IMR-90 (cell line): ENCODE results near the gene TCP11. TPM values are rescaled to one million over a fixed set of nuclear protein-coding genes. Genes with fewer than 3 reads are reported as not detected.

ENCODE experiments used
- ATAC-seq: fragments of 200-7000 bp; cut with Tn5 transposase; 2 replicates; pipeline ENCODE4 v1.9.1; 2020; ENCODE audit warnings: low read depth, mild to moderate bottlenecking, moderate library complexity
- BruUV-seq: library from RNA; stranded (reverse); fragments of 400-500 nt; replicated peaks from 2 replicates; lab custom pipeline; 2021; lab: Mats Ljungman, UMichigan
- CTCF ChIA-PET: fragments of 300-600 bp; formaldehyde crosslinking; extraction: SDS; loops from one replicate; lab custom pipeline; 2021; ENCODE audit warnings: antibody characterized with exemption; lab: Yijun Ruan, JAX
- POLR2A ChIA-PET: fragments of 300-600 bp; sonication (Branson Sonifier 250); formaldehyde crosslinking; loops from one replicate; lab custom pipeline; 2022; ENCODE audit warnings: antibody characterized with exemption; ENCODE audit not compliant: unreplicated experiment; lab: Charles Lee
- DNase-seq: peaks from one replicate; pipeline ENCODE4 v3.0.0; 2013
- H2AFZ ChIP-seq: replicated peaks from 2 replicates; pipeline ENCODE3; 2013; ENCODE audit warnings: low read length, mild to moderate bottlenecking; ENCODE audit not compliant: poor library complexity
- H2AK5ac ChIP-seq: 2 replicates; pipeline ENCODE4 v1.6.1; 2013; ENCODE audit warnings: low read depth, low read length, inconsistent platforms
- H2AK9ac ChIP-seq: replicated peaks from 2 replicates; pipeline ENCODE3; 2013; ENCODE audit warnings: mild to moderate bottlenecking, low read depth, low read length, moderate library complexity; ENCODE audit not compliant: poor library complexity
- H2BK120ac ChIP-seq: 2 replicates; pipeline ENCODE4 v1.6.1; 2013; ENCODE audit warnings: low read depth, low read length, inconsistent platforms
- H2BK15ac ChIP-seq: 3 replicates; pipeline ENCODE4 v1.6.1; 2013; ENCODE audit warnings: low read depth, low read length, inconsistent platforms
- H2BK20ac ChIP-seq: 2 replicates; pipeline ENCODE4 v1.6.1; 2013; ENCODE audit warnings: low read depth, mild to moderate bottlenecking, inconsistent platforms, low read length, moderate library complexity
- H2BK5ac ChIP-seq: 2 replicates; pipeline ENCODE4 v1.6.1; 2013; ENCODE audit warnings: mild to moderate bottlenecking, low read depth, low read length, inconsistent platforms; ENCODE audit not compliant: poor library complexity, severe bottlenecking
- H3K14ac ChIP-seq: replicated peaks from 2 replicates; pipeline ENCODE4 v1.6.1; 2013; ENCODE audit warnings: low read depth, low read length, inconsistent platforms
- H3K18ac ChIP-seq: 2 replicates; pipeline ENCODE4 v1.6.1; 2013; ENCODE audit warnings: low read depth, low read length, control low read depth
- H3K23ac ChIP-seq: 2 replicates; pipeline ENCODE4 v1.6.1; 2013; ENCODE audit warnings: low read depth, low read length, inconsistent platforms
- H3K27ac ChIP-seq: 2 replicates; pipeline ENCODE4 v1.5.1; 2013; ENCODE audit warnings: mild to moderate bottlenecking, control low read depth, low read length; ENCODE audit not compliant: insufficient read depth
- H3K27me3 ChIP-seq: 2 replicates; pipeline ENCODE4 v1.6.1; 2013; ENCODE audit warnings: low read length; ENCODE audit not compliant: control insufficient read depth, insufficient read depth
- H3K36me3 ChIP-seq: 2 replicates; pipeline ENCODE4 v1.6.1; 2013; ENCODE audit warnings: low read length, mixed read lengths; ENCODE audit not compliant: control insufficient read depth, insufficient read depth
- H3K4ac ChIP-seq: 2 replicates; pipeline ENCODE4 v1.6.1; 2013; ENCODE audit warnings: low read depth, low read length, inconsistent platforms
- H3K4me1 ChIP-seq: 2 replicates; pipeline ENCODE4 v1.6.1; 2013; ENCODE audit warnings: low read length, mixed read lengths; ENCODE audit not compliant: control insufficient read depth, insufficient read depth
- H3K4me2 ChIP-seq: 2 replicates; pipeline ENCODE4 v1.6.1; 2013; ENCODE audit warnings: low read depth, mild to moderate bottlenecking, control low read depth, low read length, moderate library complexity
- H3K4me3 ChIP-seq: 2 replicates; pipeline ENCODE4 v1.5.1; 2013; ENCODE audit warnings: low read depth, mild to moderate bottlenecking, control low read depth, low read length, moderate library complexity; ENCODE audit not compliant: insufficient read depth
- H3K56ac ChIP-seq: 2 replicates; pipeline ENCODE4 v1.6.1; 2013; ENCODE audit warnings: low read length, inconsistent platforms; ENCODE audit not compliant: insufficient read depth; ENCODE audit errors: extremely low read depth
- H3K79me1 ChIP-seq, 2 experiments: 2 replicates each; pipeline ENCODE4 v1.6.1; 2013; ENCODE audit warnings: low read length in 2 of 2, inconsistent platforms in 1 of 2, low read depth in 1 of 2
- H3K9ac ChIP-seq: 2 replicates; pipeline ENCODE4 v1.6.1; 2013; ENCODE audit warnings: low read depth, low read length, control low read depth
- H3K9me1 ChIP-seq: 2 replicates; pipeline ENCODE4 v1.6.1; 2013; ENCODE audit warnings: low read length, inconsistent platforms; ENCODE audit not compliant: insufficient read depth
- H3K9me3 ChIP-seq: 2 replicates; pipeline ENCODE4 v1.6.1; 2013; ENCODE audit warnings: low read length; ENCODE audit not compliant: control insufficient read depth, insufficient read depth
- H4K20me1 ChIP-seq: 2 replicates; pipeline ENCODE4 v1.6.1; 2013; ENCODE audit warnings: low read length, inconsistent platforms; ENCODE audit not compliant: insufficient read depth
- H4K5ac ChIP-seq: 2 replicates; pipeline ENCODE4 v1.6.1; 2013; ENCODE audit warnings: mild to moderate bottlenecking, low read depth, low read length, control low read depth
- H4K8ac ChIP-seq, 2 experiments: 2 replicates each; pipeline ENCODE4 v1.6.1; 2013; ENCODE audit warnings: low read depth in 2 of 2, low read length in 2 of 2, control low read depth in 1 of 2, inconsistent platforms in 1 of 2
- H4K91ac ChIP-seq: 2 replicates; pipeline ENCODE4 v1.6.1; 2013; ENCODE audit warnings: low read depth, low read length, inconsistent platforms; ENCODE audit not compliant: insufficient read depth
- CEBPB ChIP-seq: IDR thresholded peaks from 2 replicates; pipeline ENCODE4 v1.6.1; 2012; ENCODE audit warnings: low read depth, low read length, improper control_type of control experiment
- CHD1 ChIP-seq: IDR thresholded peaks from 2 replicates; pipeline ENCODE4 v1.6.1; 2012; ENCODE audit warnings: low read depth, low read length, improper control_type of control experiment
- CTCF ChIP-seq: conservative IDR thresholded peaks from 2 replicates; pipeline ENCODE4 v1.5.1; 2012; ENCODE audit warnings: mild to moderate bottlenecking, low read depth, low read length, improper control_type of control experiment
- FOS ChIP-seq: fragments of 150-350 bp; IDR thresholded peaks from 2 replicates; pipeline ENCODE4 v1.6.1; 2016; ENCODE audit warnings: low read depth, low read length
- MAFK ChIP-seq: IDR thresholded peaks from 2 replicates; pipeline ENCODE4 v1.6.1; 2012; ENCODE audit warnings: low read depth, low read length, improper control_type of control experiment
- MAZ ChIP-seq: IDR thresholded peaks from 2 replicates; pipeline ENCODE4 v1.6.1; 2012; ENCODE audit warnings: low read depth, mild to moderate bottlenecking, low read length, improper control_type of control experiment, moderate library complexity, borderline replicate concordance
- MXI1 ChIP-seq: IDR thresholded peaks from 2 replicates; pipeline ENCODE4 v1.6.1; 2012; ENCODE audit warnings: low read depth, mild to moderate bottlenecking, low read length, moderate library complexity, borderline replicate concordance
- NFE2L2 ChIP-seq: fragments of 150-350 bp; IDR thresholded peaks from 2 replicates; pipeline ENCODE4 v1.6.1; 2016; ENCODE audit warnings: low read depth, mild to moderate bottlenecking, low read length
- POLR2A ChIP-seq: IDR thresholded peaks from 2 replicates; pipeline ENCODE4 v1.6.1; 2012; ENCODE audit warnings: mild to moderate bottlenecking, low read depth, low read length
- RAD21 ChIP-seq: IDR thresholded peaks from 2 replicates; pipeline ENCODE4 v1.6.1; 2012; ENCODE audit warnings: low read length, improper control_type of control experiment
- RCOR1 ChIP-seq: IDR thresholded peaks from 2 replicates; pipeline ENCODE4 v1.6.1; 2012; ENCODE audit warnings: mild to moderate bottlenecking, low read length, improper control_type of control experiment; ENCODE audit not compliant: insufficient replicate concordance
- RFX5 ChIP-seq: IDR thresholded peaks from 2 replicates; pipeline ENCODE4 v1.8.0; 2012; ENCODE audit warnings: low read depth, mild to moderate bottlenecking, low read length, moderate library complexity
- SMC3 ChIP-seq: fragments of 150-350 bp; IDR thresholded peaks from 2 replicates; pipeline ENCODE4 v1.6.1; 2016; ENCODE audit warnings: low read depth, mild to moderate bottlenecking, antibody characterized with exemption, low read length, moderate library complexity
- USF2 ChIP-seq: fragments of 150-350 bp; IDR thresholded peaks from 2 replicates; pipeline ENCODE4 v1.6.1; 2017; ENCODE audit warnings: mild to moderate bottlenecking, antibody characterized with exemption, low read length, low read depth
- WGBS, 2 experiments: methylation state at CpG; one replicate each; pipeline versions ENCODE4 v1.1.5 to v1.1.7; 2013; ENCODE audit warnings: missing lambda C conversion rate in 2 of 2; ENCODE audit not compliant: insufficient read length in 1 of 2; ENCODE audit errors: extremely low coverage in 2 of 2; 5-methylcytosine and 5-hydroxymethylcytosine counted together
- dilution Hi-C: fragments of 300-500 bp; cut with HindIII; formaldehyde crosslinking; loops from one replicate; pipeline ENCODE4 v1.14.3; 2018; ENCODE audit warnings: low sequenced_read_pairs; ENCODE audit not compliant: unreplicated experiment
- in situ Hi-C: fragments of 300-500 bp; cut with MboI; formaldehyde crosslinking; loops from 3 replicates; pipeline ENCODE4 v1.14.3; 2019; ENCODE audit warnings: low sequenced_read_pairs, inconsistent platforms, mixed read lengths
- intact Hi-C: fragments of 100-400 bp; cut with micrococcal nuclease; formaldehyde crosslinking; loops from 2 replicates; pipeline ENCODE4 v1.10.0; 2022
- polyA plus RNA-seq, 3 experiments: library from polyadenylated mRNA; depleted of rRNA; stranded (reverse); fragments of >200 nt; gene quantifications; 2 replicates each; pipeline ENCODE4 v1.2.3, GENCODE V29; 2012; ENCODE audit warnings: low replicate concordance in 1 of 3
- total RNA-seq: library from RNA; depleted of rRNA; stranded (reverse); fragments of >200 nt; gene quantifications from 2 replicates; pipeline ENCODE4 v1.2.3, GENCODE V29; 2012

TCP11 gene
- total and polyA plus RNA-seq, 2 of the 4 experiments (the other 2 are of a cell fraction) = 0.34 to 0.36 TPM

DNA sequence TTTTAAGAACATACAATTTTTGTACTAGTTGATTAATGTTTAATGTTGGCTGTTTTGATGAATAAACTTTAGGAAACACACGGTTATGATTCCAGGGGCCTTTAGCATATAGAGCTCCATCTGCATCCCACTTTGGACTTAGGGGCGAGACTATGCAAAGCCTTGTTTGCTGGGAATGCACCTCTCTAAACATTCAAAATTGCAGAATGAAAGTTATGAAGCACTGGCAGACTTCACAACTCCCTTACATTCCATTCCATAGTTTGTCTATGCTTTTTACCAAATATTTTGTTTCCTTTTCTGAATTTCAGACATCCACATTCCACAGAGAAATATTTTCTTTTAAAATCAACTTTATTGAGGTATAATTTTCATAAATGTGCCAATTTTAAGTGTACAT, 10.3 kb upstream of the TCP11 start:
- H2AK5ac ChIP-seq = no peak overlapping the region
- intact Hi-C loops (no loop called here), dilution Hi-C loops (no loop called here), in situ Hi-C loops (no loop called here)
- no peak overlapping the region for H3K23ac ChIP-seq
- H3K18ac ChIP-seq = no peak overlapping the region
- H3K56ac ChIP-seq = no peak overlapping the region
- H2AK9ac ChIP-seq = no peak overlapping the region
- H3K14ac ChIP-seq = no peak overlapping the region
- H4K91ac ChIP-seq = no peak overlapping the region
- no peaks in the 10 kb centered on the region for H3K36me3 ChIP-seq
- POLR2A ChIA-PET = interaction anchor here (0.5 kb wide), 1 partner anchor 455 kb away, joined by 8 read pairs; no protein-coding TSS in a partner anchor
- no peak overlapping the region for H3K4me3 ChIP-seq
- CTCF ChIA-PET = interaction anchor here (0.7 to 1.2 kb wide), 2 partner anchors 12 to 22 kb away, joined by 3 to 5 read pairs; no protein-coding TSS in a partner anchor
- no peaks in the 10 kb centered on the region for H3K27me3 ChIP-seq
- peak overlapping the region; percentile 57 for H2BK5ac ChIP-seq
- no peak overlapping the region for H2AFZ ChIP-seq
- H3K4me1 ChIP-seq = peaks cover 19% of the 10 kb centered on the region
- peak overlapping the region; percentile 80; the same call in 1 of the 2 replicates for H2BK120ac ChIP-seq
- WGBS, 2 experiments = 71% methylated on average over 2 of the region's 2 CpGs; no CpG with 5 or more reads in 1 of the 2 experiments
- H3K9ac ChIP-seq = no peak overlapping the region
- H3K79me1 ChIP-seq = no peaks in the 10 kb centered on the region
- H4K20me1 ChIP-seq = no peaks in the 10 kb centered on the region
- no peak overlapping the region for H3K4me2 ChIP-seq
- BruUV-seq = no TSS peak
- H2BK15ac ChIP-seq = peak overlapping the region; percentile 8; the same call in 1 of the 3 replicates
- H4K5ac ChIP-seq = no peak overlapping the region
- H2BK20ac ChIP-seq = peak overlapping the region; percentile 10; the same call in 1 of the 2 replicates
- H4K8ac ChIP-seq = peak overlapping the region in 1 of 2 experiments; percentile 44; a peak in 2 of 4 replicates
- H3K9me1 ChIP-seq = peaks cover 7% of the 10 kb centered on the region; the same call in 1 of the 2 replicates
- H3K4ac ChIP-seq = no peak overlapping the region
- H3K27ac ChIP-seq = peak overlapping the region; percentile 78; the same call in 1 of the 2 replicates
- no peaks in the 10 kb centered on the region for H3K9me3 ChIP-seq
- peak; percentile 23 for DNase-seq
- TF ChIP-seq CTCF (no peak), RFX5 (no peak), USF2 (no peak), RCOR1 (no peak), MXI1 (no peak), NFE2L2 (no peak), MAZ (no peak), POLR2A (no peak), CHD1 (no peak), FOS (no peak), SMC3 (no peak), CEBPB (no peak), RAD21 (no peak), MAFK (no peak)
- ATAC-seq = peak; percentile 65
